ENCODE measurements around the gene SULT1B1. TPM values are rescaled to one million over a fixed set of nuclear protein-coding genes. Genes with fewer than 3 reads are reported as not detected.

Gene SULT1B1
- total RNA-seq, 1 donor from 2014 or later, result 0.46 TPM

- Mint-ChIP-seq H3K9me3 (ENCODE audit: low read depth) (peaks cover 23% of the 10 kb centered on the region), H3K27ac (no peak overlapping the region), H3K4me1 (ENCODE audit: low read depth) (no peaks in the 10 kb centered on the region), H3K27me3 (no peaks in the 10 kb centered on the region), H3K4me3 (ENCODE audit: low read depth) (no peak overlapping the region), H3K36me3 (ENCODE audit: insufficient read depth) (no peaks in the 10 kb centered on the region)
- no peak for TF ChIP-seq CTCF (IDR thresholded peaks at IDR 0.05; ENCODE audit: unreplicated experiment)
- no peak for DNase-seq (ENCODE audit: low spot score, unreplicated experiment)
Observed at GRCh38 chr4:69742596-69742995, 17.8 kb downstream of the SULT1B1 start.

GRCh38 chr4:69738872-69739271, 21.5 kb downstream of the SULT1B1 start:
- no peak for TF ChIP-seq CTCF (IDR thresholded peaks at IDR 0.05; ENCODE audit: unreplicated experiment)
- Mint-ChIP-seq H3K27me3 (no peaks in the 10 kb centered on the region), H3K4me3 (ENCODE audit: low read depth) (no peak overlapping the region), H3K9me3 (ENCODE audit: low read depth) (peaks cover 11% of the 10 kb centered on the region), H3K36me3 (ENCODE audit: insufficient read depth) (no peaks in the 10 kb centered on the region), H3K4me1 (ENCODE audit: low read depth) (peaks cover 4% of the 10 kb centered on the region), H3K27ac (no peak overlapping the region)
- DNase-seq (ENCODE audit: low spot score, unreplicated experiment), result no peak

- no peak for DNase-seq (ENCODE audit: low spot score, unreplicated experiment)
- H3K9me3 Mint-ChIP-seq (ENCODE audit: low read depth), result peaks cover 11% of the 10 kb centered on the region
- no peak for TF ChIP-seq CTCF (IDR thresholded peaks at IDR 0.05; ENCODE audit: unreplicated experiment)
- H3K27ac Mint-ChIP-seq, result no peak overlapping the region
- H3K36me3 Mint-ChIP-seq (ENCODE audit: insufficient read depth), result no peaks in the 10 kb centered on the region
- H3K4me1 Mint-ChIP-seq (ENCODE audit: low read depth), result peaks cover 7% of the 10 kb centered on the region
- H3K4me3 Mint-ChIP-seq (ENCODE audit: low read depth), result no peak overlapping the region
- H3K27me3 Mint-ChIP-seq, result no peaks in the 10 kb centered on the region
Observed at GRCh38 chr4:69735119-69735518, 25.3 kb downstream of the SULT1B1 start.

GRCh38 chr4:69731847-69732246, 28.6 kb downstream of the SULT1B1 start:
- H3K9me3 Mint-ChIP-seq (ENCODE audit: low read depth), result no peaks in the 10 kb centered on the region
- no peak overlapping the region for H3K4me3 Mint-ChIP-seq (ENCODE audit: low read depth)
- TF ChIP-seq CTCF (IDR thresholded peaks at IDR 0.05; ENCODE audit: unreplicated experiment), result no peak
- peaks cover 7% of the 10 kb centered on the region for H3K4me1 Mint-ChIP-seq (ENCODE audit: low read depth)
- no peaks in the 10 kb centered on the region for H3K36me3 Mint-ChIP-seq (ENCODE audit: insufficient read depth)
- no peak for DNase-seq (ENCODE audit: low spot score, unreplicated experiment)
- no peak overlapping the region for H3K27ac Mint-ChIP-seq
- H3K27me3 Mint-ChIP-seq, result no peaks in the 10 kb centered on the region

- peaks cover 10% of the 10 kb centered on the region for H3K4me1 Mint-ChIP-seq (ENCODE audit: low read depth)
Observed at GRCh38 chr4:69731241-69731640, 29.2 kb downstream of the SULT1B1 start.

More at GRCh38 chr4:69731241-69731640, 29.2 kb downstream of the SULT1B1 start:
- no peak for DNase-seq (ENCODE audit: low spot score, unreplicated experiment)
- Mint-ChIP-seq H3K27me3 (no peaks in the 10 kb centered on the region), H3K27ac (no peak overlapping the region), H3K36me3 (ENCODE audit: insufficient read depth) (no peaks in the 10 kb centered on the region), H3K4me3 (ENCODE audit: low read depth) (no peak overlapping the region), H3K9me3 (ENCODE audit: low read depth) (no peaks in the 10 kb centered on the region)
- no peak for TF ChIP-seq CTCF (IDR thresholded peaks at IDR 0.05; ENCODE audit: unreplicated experiment)
